GM19438 (cell line): ENCODE results near the gene DISC1.
"Not testable (repeated sequence)": the region's sequence is repeated elsewhere in the genome, so short reads cannot be mapped to it uniquely, and the experiment has no call there.

Experiments used
- ATAC-seq: cut with Tn5 transposase; IDR thresholded peaks from one replicate; pipeline ENCODE4 v1.9.1; 2021; ENCODE audit warnings: low read depth; ENCODE audit not compliant: unreplicated experiment

The DISC1 gene

DNA sequence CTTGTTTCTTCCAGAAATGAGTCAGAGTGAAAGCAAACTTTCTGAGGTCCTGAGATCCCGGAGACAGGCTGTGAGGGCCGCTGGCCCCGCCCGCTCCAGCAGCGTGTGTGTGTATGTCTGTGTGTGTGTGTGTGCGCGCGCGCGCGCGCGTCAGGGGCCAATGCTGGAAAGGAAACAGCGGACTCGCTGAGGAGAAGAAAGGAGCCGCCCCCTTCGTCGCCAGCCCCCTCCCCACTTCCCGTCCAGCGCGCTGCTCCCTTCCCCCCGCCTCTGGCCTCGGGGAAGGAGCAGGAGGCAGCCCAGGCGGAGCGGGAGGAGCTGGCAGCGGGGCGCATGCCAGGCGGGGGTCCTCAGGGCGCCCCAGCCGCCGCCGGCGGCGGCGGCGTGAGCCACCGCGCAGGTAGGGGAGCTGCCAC is at the start of gene DISC1:
Gene DISC1, plus strand, starts transcription at position 256 of the 416 bp plus-strand sequence. Its CDS starts 78 bp downstream, at position 334.
- peak; percentile 62 for ATAC-seq

GRCh38 chr1:231576804-231577718 is 49.5 kb upstream of the DISC1 start:
- ATAC-seq, result no peak

GRCh38 chr1:231580874-231581273 is 45.7 kb upstream of the DISC1 start:
- no peak for ATAC-seq

DNA sequence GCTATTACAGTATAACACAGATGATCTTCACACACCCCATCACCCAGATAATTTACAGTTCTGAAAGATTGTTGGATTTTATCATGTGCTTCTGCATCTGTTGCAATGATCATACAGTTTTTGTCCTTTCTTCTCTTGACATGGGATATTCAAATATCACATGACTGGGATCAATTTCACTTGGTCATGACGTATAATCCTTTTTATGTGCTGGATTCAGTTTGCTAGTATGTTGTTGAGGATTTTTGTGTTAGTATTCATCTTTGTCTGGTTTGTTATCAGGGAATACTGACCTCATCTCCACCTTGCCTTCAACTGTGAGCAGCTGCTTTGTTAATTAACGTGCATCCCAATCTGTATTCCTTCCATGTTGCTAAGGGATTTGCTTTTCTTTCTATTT is 44.7 kb upstream of the DISC1 start:
- no peak for ATAC-seq

DNA sequence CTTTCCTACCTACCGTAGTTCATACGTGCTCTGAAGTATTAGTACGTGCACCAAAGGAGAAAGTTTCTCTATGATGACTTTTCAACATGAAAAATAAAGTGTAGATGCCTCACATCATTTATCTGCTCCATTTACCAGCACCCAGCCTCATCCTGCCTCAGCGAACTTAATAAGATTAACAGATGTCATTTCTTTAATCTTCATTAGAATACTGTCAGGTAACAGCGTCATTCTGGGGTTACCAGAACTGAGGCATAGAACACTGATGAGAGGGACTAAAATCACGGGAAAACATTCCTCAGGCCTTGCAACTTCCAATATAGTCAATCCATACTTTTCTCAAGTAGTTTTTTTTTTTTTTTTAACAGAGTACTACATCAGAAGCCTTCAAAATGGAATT is 43.2 kb upstream of the DISC1 start:
- ATAC-seq, result no peak

GRCh38 chr1:231584117-231584516 is 42.5 kb upstream of the DISC1 start:
- ATAC-seq, result no peak

DNA sequence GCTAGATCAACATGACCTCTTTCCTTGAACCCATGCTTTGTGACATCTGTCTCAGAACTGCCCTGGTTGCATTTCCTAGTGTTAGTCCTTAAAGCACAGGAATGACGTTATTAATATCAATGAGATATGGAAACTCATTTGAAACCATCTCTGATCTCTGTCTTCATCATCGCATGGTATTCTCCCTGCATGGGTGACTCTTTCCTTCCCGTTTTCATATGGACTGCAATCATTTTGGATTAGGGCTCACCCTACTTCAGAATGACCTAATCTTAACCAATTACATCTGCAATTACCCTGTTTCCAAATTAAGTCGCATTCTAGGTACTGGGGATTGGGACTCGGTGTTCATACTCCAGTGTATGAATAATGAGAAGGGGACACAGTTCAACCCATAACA is 41.7 kb upstream of the DISC1 start:
- ATAC-seq, result no peak

- no peak for ATAC-seq
Observed at GRCh38 chr1:231590453-231591198, 36.0 kb upstream of the DISC1 start.

GRCh38 chr1:231591466-231591865 is 35.1 kb upstream of the DISC1 start:
- ATAC-seq, result no peak

DNA sequence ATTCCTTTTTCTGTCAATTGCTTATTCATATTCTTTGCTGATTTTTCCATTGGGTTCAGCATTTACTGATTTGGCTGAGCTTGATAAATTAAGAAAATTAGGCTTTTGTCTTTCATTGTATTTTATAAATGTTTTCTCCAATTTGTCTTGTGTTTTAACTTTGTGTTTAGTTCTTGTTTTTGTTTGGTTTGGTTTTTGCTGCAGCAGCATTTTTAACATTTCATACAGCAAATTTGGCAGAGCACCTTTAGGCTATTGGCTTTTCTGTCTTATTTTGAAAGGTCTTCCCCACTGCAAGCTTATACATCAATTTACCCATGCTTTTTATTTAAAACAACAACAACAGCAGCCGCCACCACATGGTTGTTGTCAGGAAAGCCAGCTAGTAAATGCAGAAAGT is 33.8 kb upstream of the DISC1 start:
- ATAC-seq, result no peak

DNA sequence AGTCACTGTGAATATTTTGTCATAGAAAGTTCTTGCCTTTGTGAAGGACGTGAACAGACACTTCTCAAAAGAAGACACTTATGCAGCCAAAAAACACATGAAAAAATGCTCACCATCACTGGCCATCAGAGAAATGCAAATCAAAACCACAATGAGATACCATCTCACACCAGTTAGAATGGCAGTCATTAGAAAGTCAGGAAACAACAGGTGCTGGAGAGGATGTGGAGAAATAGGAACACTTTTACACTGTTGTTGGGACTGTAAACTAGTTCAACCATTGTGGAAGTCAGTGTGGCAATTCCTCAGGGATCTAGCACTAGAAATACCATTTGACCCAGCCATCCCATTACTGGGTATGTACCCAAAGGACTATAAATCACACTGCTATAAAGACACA is 33.3 kb upstream of the DISC1 start:
- ATAC-seq, result not testable (repeated sequence)

DNA sequence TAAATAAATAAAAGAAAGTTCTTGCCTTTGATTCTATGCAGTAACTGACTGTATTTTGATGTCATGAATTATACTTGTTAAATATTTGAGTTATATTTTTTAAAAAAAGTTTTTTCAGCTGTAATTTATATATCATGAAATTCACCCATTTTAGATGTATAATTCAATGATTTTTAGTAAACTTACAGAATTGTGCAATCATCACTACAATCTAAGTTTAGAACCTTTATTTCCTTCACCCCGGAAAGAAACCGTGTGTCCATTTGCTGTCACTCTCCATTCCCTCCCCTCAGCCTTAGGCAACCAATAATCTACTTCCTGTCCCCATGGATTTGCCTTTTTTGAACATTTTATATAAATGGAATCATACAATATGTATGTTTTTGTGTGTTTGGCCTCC is 32.5 kb upstream of the DISC1 start:
- no peak for ATAC-seq

GRCh38 chr1:231594749-231595148 is 31.8 kb upstream of the DISC1 start:
- no peak for ATAC-seq

DNA sequence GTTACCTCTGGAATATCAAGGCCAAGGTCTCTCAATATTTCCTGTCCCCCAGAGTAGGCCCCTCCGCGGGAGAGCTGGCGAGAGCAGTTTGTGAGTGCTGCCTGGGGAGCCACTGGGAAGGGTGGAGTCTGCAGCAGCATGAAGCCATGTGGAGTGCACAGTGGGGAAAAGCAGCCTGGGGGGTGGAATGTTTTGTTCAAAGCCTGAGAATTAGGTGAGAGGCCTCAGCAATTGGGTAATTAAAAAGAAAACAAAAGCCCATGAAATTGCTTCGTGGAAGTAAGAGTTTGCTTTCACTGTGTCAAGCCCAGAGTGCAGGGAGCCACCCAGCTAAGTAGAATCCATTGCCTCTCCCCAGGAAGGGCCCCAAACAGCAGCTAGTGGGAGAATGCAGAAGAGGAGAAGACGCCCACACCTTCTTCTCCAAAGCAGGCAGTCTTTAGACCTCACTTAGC is 30.2 kb upstream of the DISC1 start:
- ATAC-seq, result no peak

- ATAC-seq, result no peak
Observed at GRCh38 chr1:231597971-231598370, 28.6 kb upstream of the DISC1 start.

- ATAC-seq, result no peak
Observed at GRCh38 chr1:231600458-231600976, 26.1 kb upstream of the DISC1 start.

- no peak for ATAC-seq
Observed at GRCh38 chr1:231601824-231602672, 24.5 kb upstream of the DISC1 start.

DNA sequence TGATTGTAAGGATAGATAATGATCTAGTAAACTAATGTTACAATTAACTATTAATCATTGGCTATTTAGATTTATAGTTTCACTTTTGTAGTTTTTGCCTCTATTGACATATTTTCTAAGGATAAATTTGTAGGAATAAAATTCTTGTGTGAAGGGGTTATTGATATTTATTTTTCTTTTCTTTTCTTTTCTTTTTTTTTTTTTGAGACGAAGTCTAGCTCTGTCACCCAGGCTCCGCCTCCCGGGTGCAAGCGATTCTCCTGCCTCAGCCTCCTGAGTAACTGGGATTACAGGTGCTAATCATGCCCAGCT is 24.0 kb upstream of the DISC1 start:
- no peak for ATAC-seq

GRCh38 chr1:231603598-231604275 is 22.9 kb upstream of the DISC1 start:
- ATAC-seq, result peak; percentile 65

DNA sequence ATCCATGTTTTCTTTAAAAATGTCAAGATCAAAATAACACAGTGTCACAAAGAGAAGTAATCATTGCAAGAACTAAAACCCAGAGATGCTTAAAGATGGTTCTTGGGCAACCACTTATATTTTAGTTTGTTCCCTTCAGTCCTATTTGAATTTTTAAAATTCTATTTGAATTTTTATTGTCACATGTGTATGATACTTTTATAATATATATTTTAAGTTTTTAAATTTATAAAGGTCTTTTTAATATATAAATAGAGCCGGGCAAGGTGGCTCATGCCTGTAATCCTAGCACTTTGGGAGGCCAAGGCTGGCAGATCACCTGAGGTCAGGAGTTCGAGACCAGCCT is 22.3 kb upstream of the DISC1 start:
- ATAC-seq, result no peak
